GM20000 (cell line): ENCODE measurements around the gene METTL21C.

Experiments
- DNase-seq: peaks from one replicate; pipeline ENCODE4 v3.0.0; 2012; ENCODE audit warnings: low spot score
- TF ChIP-seq, protein P1 (sequence below): IDR thresholded peaks from 2 replicates; pipeline ENCODE4 v1.5.1; 2012; ENCODE audit warnings: mild to moderate bottlenecking, control low read depth; ENCODE audit errors: extremely low read depth, missing control alignments

METTL21C gene

GRCh38 chr13:102651892-102652291 lies 43.0 kb downstream of the METTL21C start:
- TF ChIP-seq, protein P1, sequence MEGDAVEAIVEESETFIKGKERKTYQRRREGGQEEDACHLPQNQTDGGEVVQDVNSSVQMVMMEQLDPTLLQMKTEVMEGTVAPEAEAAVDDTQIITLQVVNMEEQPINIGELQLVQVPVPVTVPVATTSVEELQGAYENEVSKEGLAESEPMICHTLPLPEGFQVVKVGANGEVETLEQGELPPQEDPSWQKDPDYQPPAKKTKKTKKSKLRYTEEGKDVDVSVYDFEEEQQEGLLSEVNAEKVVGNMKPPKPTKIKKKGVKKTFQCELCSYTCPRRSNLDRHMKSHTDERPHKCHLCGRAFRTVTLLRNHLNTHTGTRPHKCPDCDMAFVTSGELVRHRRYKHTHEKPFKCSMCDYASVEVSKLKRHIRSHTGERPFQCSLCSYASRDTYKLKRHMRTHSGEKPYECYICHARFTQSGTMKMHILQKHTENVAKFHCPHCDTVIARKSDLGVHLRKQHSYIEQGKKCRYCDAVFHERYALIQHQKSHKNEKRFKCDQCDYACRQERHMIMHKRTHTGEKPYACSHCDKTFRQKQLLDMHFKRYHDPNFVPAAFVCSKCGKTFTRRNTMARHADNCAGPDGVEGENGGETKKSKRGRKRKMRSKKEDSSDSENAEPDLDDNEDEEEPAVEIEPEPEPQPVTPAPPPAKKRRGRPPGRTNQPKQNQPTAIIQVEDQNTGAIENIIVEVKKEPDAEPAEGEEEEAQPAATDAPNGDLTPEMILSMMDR = no peak
- no peak for DNase-seq

DNA sequence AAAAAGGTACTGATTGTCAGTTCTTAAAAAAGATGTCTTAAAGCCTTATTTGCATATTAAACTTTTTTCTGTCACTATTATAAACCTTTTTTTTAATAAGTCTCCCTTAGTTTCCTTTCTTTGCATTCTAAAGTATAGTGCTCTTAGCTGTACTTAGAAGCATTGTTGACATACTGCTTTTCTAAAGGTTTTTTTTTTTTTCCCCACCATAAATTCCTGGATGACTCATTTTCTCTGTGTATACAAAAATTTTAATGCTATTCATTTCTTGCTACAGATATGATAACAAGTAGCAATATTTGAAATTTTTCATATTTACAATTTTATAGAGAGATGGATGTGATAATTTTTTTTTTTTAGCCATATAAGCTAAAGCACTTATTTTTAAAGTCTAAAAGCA lies 43.5 kb downstream of the METTL21C start:
- no peak for DNase-seq
- TF ChIP-seq, protein P1 = no peak

- TF ChIP-seq, protein P1 = no peak
- DNase-seq = no peak
These were observed 44.4 kb downstream of the METTL21C start for GRCh38 chr13:102650444-102650843.

DNA sequence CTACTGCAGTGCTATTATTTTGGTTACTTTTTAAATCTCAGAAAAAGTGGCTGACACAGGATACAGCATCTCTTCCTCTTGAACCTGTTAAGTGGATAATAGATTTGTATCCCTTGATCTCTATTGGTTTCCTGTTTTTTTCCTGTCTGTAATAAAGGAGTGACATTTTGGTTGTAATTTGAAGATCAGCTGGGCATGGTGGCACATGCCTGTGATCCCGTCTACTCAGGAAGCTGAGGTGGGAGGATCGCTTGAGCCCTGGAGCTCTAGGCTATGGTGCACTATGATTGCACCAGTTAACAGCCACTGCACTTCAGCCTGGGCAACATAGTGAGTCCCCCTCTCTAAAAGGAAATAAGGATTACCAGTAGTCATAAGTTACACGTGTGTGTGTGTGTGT lies 46.8 kb downstream of the METTL21C start:
- TF ChIP-seq, protein P1 = no peak
- DNase-seq = no peak

DNA sequence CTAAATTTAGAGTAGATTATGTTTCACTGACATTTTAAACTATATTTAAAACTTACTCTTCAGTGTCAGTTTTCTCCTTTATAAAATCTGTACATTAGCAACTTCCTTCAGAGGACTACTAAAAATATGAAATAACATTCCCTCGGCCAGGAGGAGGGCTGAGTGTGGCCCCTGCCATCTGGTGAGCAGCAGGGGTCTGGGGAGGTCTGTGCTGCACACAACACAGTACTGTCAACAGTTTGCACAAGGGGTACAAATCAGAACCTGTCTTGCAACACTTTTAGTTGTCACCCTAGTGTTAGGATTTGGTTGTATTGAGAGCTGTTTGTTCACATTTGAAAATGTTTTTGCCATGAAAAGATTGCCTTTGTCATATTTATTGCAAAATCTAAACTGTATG lies 49.1 kb downstream of the METTL21C start:
- TF ChIP-seq, protein P1 = no peak
- no peak for DNase-seq

DNA sequence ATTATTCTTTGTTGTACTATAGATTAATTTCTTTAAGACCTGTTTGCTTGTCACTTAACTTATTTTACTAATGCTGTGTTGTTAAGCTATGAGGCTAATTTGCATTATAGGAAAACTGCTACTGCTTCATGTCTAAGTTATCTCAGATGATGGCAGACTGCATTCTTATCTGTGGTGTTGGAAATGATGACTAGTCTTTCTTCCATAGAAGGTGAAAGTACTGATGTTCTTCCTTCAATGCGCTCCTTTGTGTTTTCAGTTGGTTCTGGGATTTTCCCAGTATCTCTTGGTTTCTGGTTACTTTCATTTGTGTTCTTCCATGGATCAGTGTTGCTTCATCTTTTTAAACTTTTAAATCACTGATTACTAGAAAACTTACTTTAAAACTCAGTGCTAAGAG lies 51.2 kb downstream of the METTL21C start:
- DNase-seq = no peak
- TF ChIP-seq, protein P1 = no peak

DNA sequence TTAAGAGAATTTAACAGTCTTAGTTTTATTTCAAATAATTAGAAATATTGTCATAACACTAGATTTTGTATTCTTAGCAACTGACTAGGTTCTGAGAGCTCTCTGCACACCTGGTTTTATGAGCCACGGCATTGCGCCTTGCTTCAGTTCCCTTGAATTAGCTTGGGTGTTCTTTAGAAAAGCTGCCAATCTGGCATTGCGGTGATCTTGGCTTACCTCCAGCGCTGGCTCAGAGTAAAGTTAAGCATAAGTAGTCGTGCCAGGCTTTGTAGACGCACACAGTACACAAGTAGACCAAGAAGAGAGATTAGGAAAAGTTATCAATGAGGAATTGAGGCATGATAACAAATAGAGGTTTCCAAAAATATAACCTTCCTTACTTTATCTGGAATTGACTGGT lies 52.4 kb downstream of the METTL21C start:
- TF ChIP-seq, protein P1 = no peak
- DNase-seq = no peak
